GM19395 (cell line): ENCODE results near the gene COL24A1.
"Not testable (repeated sequence)": the region's sequence is repeated elsewhere in the genome, so short reads cannot be mapped to it uniquely, and the experiment has no call there.

ENCODE experiments used
- ATAC-seq: cut with Tn5 transposase; IDR thresholded peaks from one replicate; pipeline ENCODE4 v1.9.1; 2021; ENCODE audit warnings: mild to moderate bottlenecking, moderate library complexity; ENCODE audit not compliant: unreplicated experiment

Gene COL24A1

GRCh38 chr1:85911742-85912141 is 244.8 kb downstream of the COL24A1 start:
- no peak for ATAC-seq

- ATAC-seq = no peak
These were observed 255.7 kb downstream of the COL24A1 start for GRCh38 chr1:85900921-85901320.

- no peak for ATAC-seq
These were observed 257.7 kb downstream of the COL24A1 start for GRCh38 chr1:85898861-85899260.

- peak; percentile 81 for ATAC-seq
These were observed 261.9 kb downstream of the COL24A1 start for GRCh38 chr1:85894651-85895050.

- ATAC-seq = no peak
These were observed 264.2 kb downstream of the COL24A1 start for GRCh38 chr1:85892366-85892765.

- ATAC-seq = no peak
These were observed 266.7 kb downstream of the COL24A1 start for GRCh38 chr1:85889870-85890269.

- no peak for ATAC-seq
These were observed 267.7 kb downstream of the COL24A1 start for GRCh38 chr1:85888921-85889320.

GRCh38 chr1:85884372-85885035 is 272.1 kb downstream of the COL24A1 start:
- no peak for ATAC-seq

GRCh38 chr1:85867189-85867588 is 289.4 kb downstream of the COL24A1 start:
- no peak for ATAC-seq

GRCh38 chr1:85865213-85865612 is 291.4 kb downstream of the COL24A1 start:
- no peak for ATAC-seq

GRCh38 chr1:85864727-85865126 is 291.8 kb downstream of the COL24A1 start:
- ATAC-seq = no peak

GRCh38 chr1:85863639-85864038 is 292.9 kb downstream of the COL24A1 start:
- ATAC-seq = not testable (repeated sequence)

GRCh38 chr1:85862456-85862855 is 294.1 kb downstream of the COL24A1 start:
- no peak for ATAC-seq

- ATAC-seq = no peak
These were observed 298.6 kb downstream of the COL24A1 start for GRCh38 chr1:85857991-85858390.

GRCh38 chr1:85850238-85850637 is 306.3 kb downstream of the COL24A1 start:
- no peak for ATAC-seq

- no peak for ATAC-seq
These were observed 306.9 kb downstream of the COL24A1 start for GRCh38 chr1:85849660-85850059.

GRCh38 chr1:85847356-85847755 is 309.2 kb downstream of the COL24A1 start:
- no peak for ATAC-seq

GRCh38 chr1:85846706-85847105 is 309.9 kb downstream of the COL24A1 start:
- ATAC-seq = no peak

- ATAC-seq = no peak
These were observed 317.1 kb downstream of the COL24A1 start for GRCh38 chr1:85839459-85839858.

- ATAC-seq = peak; percentile 97
These were observed 318.3 kb downstream of the COL24A1 start for GRCh38 chr1:85838238-85838637.

GRCh38 chr1:85836736-85837135 is 319.8 kb downstream of the COL24A1 start:
- ATAC-seq = no peak

- not testable (repeated sequence) for ATAC-seq
These were observed 323.4 kb downstream of the COL24A1 start for GRCh38 chr1:85833165-85833564.

- ATAC-seq = no peak
These were observed 325.7 kb downstream of the COL24A1 start for GRCh38 chr1:85830837-85831236.
